NT2/D1 (cell line): ENCODE measurements around the gene DDAH1.

Experiments used
- DNase-seq: peaks from one replicate; pipeline ENCODE4 v3.0.0-alpha.2; 2011; ENCODE audit warnings: low read depth, low spot score
- H3K27me3 ChIP-seq: 2 replicates; pipeline ENCODE4 v1.6.0; 2011; ENCODE audit warnings: mild to moderate bottlenecking; ENCODE audit not compliant: insufficient read length, insufficient read depth
- H3K36me3 ChIP-seq: 2 replicates; pipeline ENCODE4 v1.6.1; 2011; ENCODE audit warnings: mild to moderate bottlenecking, low read length, mixed read lengths; ENCODE audit not compliant: insufficient read depth, insufficient read length
- H3K4me1 ChIP-seq: 2 replicates; pipeline ENCODE4 v1.5.1; 2011; ENCODE audit not compliant: insufficient read depth, insufficient read length
- H3K4me3 ChIP-seq: 2 replicates; pipeline ENCODE4 v1.5.1; 2011; ENCODE audit warnings: low read depth; ENCODE audit not compliant: insufficient read length
- H3K9ac ChIP-seq: 2 replicates; pipeline ENCODE4 v1.6.0; 2011; ENCODE audit warnings: low read depth; ENCODE audit not compliant: insufficient read length
- H3K9me3 ChIP-seq: 2 replicates; pipeline ENCODE4 v1.5.1; 2011; ENCODE audit warnings: mild to moderate bottlenecking, low read length; ENCODE audit not compliant: insufficient read depth
- SUZ12 ChIP-seq: IDR thresholded peaks from 2 replicates; pipeline ENCODE4 v1.6.1; 2011; ENCODE audit not compliant: insufficient read length, insufficient read depth; ENCODE audit errors: extremely low read depth
- YY1 ChIP-seq: IDR thresholded peaks from 2 replicates; pipeline ENCODE4 v1.6.1; 2011; ENCODE audit not compliant: insufficient read length, insufficient read depth
- ZNF274 ChIP-seq: IDR thresholded peaks from 2 replicates; pipeline ENCODE4 v1.6.1; 2011; ENCODE audit warnings: mild to moderate bottlenecking, low read depth, low read length

The DDAH1 gene

GRCh38 chr1:85495556-85495955, 30.6 kb upstream of the DDAH1 start:
- Histone ChIP-seq H3K9ac (no peak overlapping the region), H3K36me3 (no peaks in the 10 kb centered on the region), H3K27me3 (no peaks in the 10 kb centered on the region), H3K4me1 (no peaks in the 10 kb centered on the region), H3K9me3 (0 out of 2 replicates have a peak, but pooled peaks cover 1% of the 10 kb centered on the region), H3K4me3 (no peak overlapping the region)
- DNase-seq, result no peak
- TF ChIP-seq ZNF274 (no peak), YY1 (no peak), SUZ12 (no peak)

- Histone ChIP-seq H3K4me3 (no peak overlapping the region), H3K9ac (no peak overlapping the region), H3K4me1 (no peaks in the 10 kb centered on the region), H3K9me3 (no peaks in the 10 kb centered on the region), H3K27me3 (no peaks in the 10 kb centered on the region), H3K36me3 (no peaks in the 10 kb centered on the region)
- no peak for DNase-seq
- TF ChIP-seq YY1 (no peak), ZNF274 (no peak), SUZ12 (no peak)
Observed at GRCh38 chr1:85494904-85495266, 29.9 kb upstream of the DDAH1 start.

- no peaks in the 10 kb centered on the region for H3K36me3 ChIP-seq
- TF ChIP-seq YY1 (no peak), SUZ12 (no peak), ZNF274 (no peak)
- no peaks in the 10 kb centered on the region for H3K9me3 ChIP-seq
- no peaks in the 10 kb centered on the region for H3K4me1 ChIP-seq
- no peak overlapping the region for H3K9ac ChIP-seq
- H3K4me3 ChIP-seq, result no peak overlapping the region
- DNase-seq, result no peak
- H3K27me3 ChIP-seq, result no peaks in the 10 kb centered on the region
Observed at GRCh38 chr1:85494074-85494903, 29.3 kb upstream of the DDAH1 start.

GRCh38 chr1:85490270-85490985, 25.5 kb upstream of the DDAH1 start:
- no peaks in the 10 kb centered on the region for H3K9me3 ChIP-seq
- TF ChIP-seq YY1 (no peak), ZNF274 (no peak), SUZ12 (no peak)
- no peaks in the 10 kb centered on the region for H3K36me3 ChIP-seq
- DNase-seq, result no peak
- H3K4me1 ChIP-seq, result no peaks in the 10 kb centered on the region
- no peak overlapping the region for H3K4me3 ChIP-seq
- no peaks in the 10 kb centered on the region for H3K27me3 ChIP-seq
- H3K9ac ChIP-seq, result no peak overlapping the region

GRCh38 chr1:85488126-85488525, 23.2 kb upstream of the DDAH1 start:
- DNase-seq, result no peak
- no peak overlapping the region for H3K4me3 ChIP-seq
- H3K9me3 ChIP-seq, result no peaks in the 10 kb centered on the region
- no peaks in the 10 kb centered on the region for H3K36me3 ChIP-seq
- no peaks in the 10 kb centered on the region for H3K4me1 ChIP-seq
- H3K9ac ChIP-seq, result no peak overlapping the region
- TF ChIP-seq ZNF274, result no peak
- TF ChIP-seq SUZ12, result no peak
- no peak for TF ChIP-seq YY1
- H3K27me3 ChIP-seq, result no peaks in the 10 kb centered on the region

- H3K9ac ChIP-seq, result no peak overlapping the region
- no peaks in the 10 kb centered on the region for H3K4me1 ChIP-seq
- H3K4me3 ChIP-seq, result no peak overlapping the region
- TF ChIP-seq YY1, result no peak
- TF ChIP-seq ZNF274, result no peak
- TF ChIP-seq SUZ12, result no peak
- no peaks in the 10 kb centered on the region for H3K9me3 ChIP-seq
- H3K27me3 ChIP-seq, result no peaks in the 10 kb centered on the region
- no peaks in the 10 kb centered on the region for H3K36me3 ChIP-seq
- no peak for DNase-seq
Observed at GRCh38 chr1:85485516-85485915, 20.6 kb upstream of the DDAH1 start.

GRCh38 chr1:85484716-85485115, 19.8 kb upstream of the DDAH1 start:
- DNase-seq, result no peak
- no peaks in the 10 kb centered on the region for H3K27me3 ChIP-seq
- H3K36me3 ChIP-seq, result no peaks in the 10 kb centered on the region
- no peak for TF ChIP-seq SUZ12
- TF ChIP-seq ZNF274, result no peak
- TF ChIP-seq YY1, result no peak
- no peaks in the 10 kb centered on the region for H3K4me1 ChIP-seq
- no peaks in the 10 kb centered on the region for H3K9me3 ChIP-seq
- H3K9ac ChIP-seq, result no peak overlapping the region
- no peak overlapping the region for H3K4me3 ChIP-seq
